Lower lobe of right lung (tissue), 2 donors: ENCODE results near the gene COPE. TPM values are rescaled to one million over a fixed set of nuclear protein-coding genes. Genes with fewer than 3 reads are reported as not detected.

Experiments used
- ATAC-seq, 2 donors: fragments of 200-7000 bp; cut with Tn5 transposase; one replicate each; pipeline ENCODE4 v1.9.1; 2020 to 2022; ENCODE audit warnings: mild to moderate bottlenecking in 2 of 2, moderate library complexity in 2 of 2
- DNase-seq: peaks from one replicate; pipeline ENCODE4 v3.0.0-alpha.2; 2020
- H3K27ac ChIP-seq: fragments of 200-600 bp; one replicate; pipeline ENCODE4 v1.8.0; 2022
- H3K27me3 ChIP-seq: fragments of 200-600 bp; one replicate; pipeline ENCODE4 v1.8.0; 2022; ENCODE audit warnings: low read depth
- H3K36me3 ChIP-seq: fragments of 200-600 bp; one replicate; pipeline ENCODE4 v1.8.0; 2022; ENCODE audit warnings: mild to moderate bottlenecking
- H3K4me1 ChIP-seq: fragments of 200-600 bp; one replicate; pipeline ENCODE4 v1.8.0; 2022
- H3K4me3 ChIP-seq: fragments of 200-600 bp; one replicate; pipeline ENCODE4 v1.8.0; 2022; ENCODE audit warnings: mild to moderate bottlenecking
- H3K9me3 ChIP-seq: fragments of 200-600 bp; one replicate; pipeline ENCODE4 v1.8.0; 2022
- intact Hi-C: fragments of 100-400 bp; cut with DNase I; formaldehyde crosslinking; loops from one replicate; pipeline ENCODE4 v1.11.0; 2022
- total RNA-seq: library from RNA; stranded (reverse); fragmentation: NEBNext Ultra II Directional; extraction: Animal tissue kit (Norgen Biotek cat#: 25700); gene quantifications from one replicate; pipeline ENCODE4 v1.2.1, GENCODE V29; 2021
- TF ChIP-seq, protein P1 (sequence below): fragments of 200-600 bp; IDR thresholded peaks from one replicate; pipeline ENCODE4 v1.8.0; 2022; ENCODE audit warnings: antibody characterized with exemption, mild to moderate bottlenecking
- donor health status: DM: no; HTN: yes; CAD: no; lungs with severe emphysema.

COPE gene
- total RNA-seq, 1 donor from 2014 or later: 145 TPM

DNA sequence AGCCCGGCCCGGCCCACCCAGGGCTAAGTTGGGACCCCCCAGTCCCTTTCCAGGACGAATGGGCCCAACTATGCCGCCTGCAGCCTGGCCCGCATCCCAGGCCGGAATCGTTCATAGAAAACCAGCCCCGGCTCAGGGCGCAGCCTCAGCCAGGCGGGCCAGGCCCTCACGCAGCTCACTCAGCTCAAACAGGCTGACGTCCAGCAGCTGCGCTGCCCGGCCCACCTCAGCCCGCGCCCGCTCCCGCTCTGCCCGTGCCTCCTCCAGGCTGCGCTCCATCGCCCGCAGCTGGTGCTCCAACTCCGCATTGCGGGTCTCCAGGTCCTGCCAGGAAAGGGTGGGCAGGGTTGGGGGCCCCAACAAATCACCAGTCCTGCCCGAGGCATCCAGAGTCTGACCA lies 10.1 kb upstream of the COPE start:
- H3K9me3 ChIP-seq: no peaks in the 10 kb centered on the region
- H3K4me3 ChIP-seq: no peak overlapping the region
- TF ChIP-seq, protein P1, sequence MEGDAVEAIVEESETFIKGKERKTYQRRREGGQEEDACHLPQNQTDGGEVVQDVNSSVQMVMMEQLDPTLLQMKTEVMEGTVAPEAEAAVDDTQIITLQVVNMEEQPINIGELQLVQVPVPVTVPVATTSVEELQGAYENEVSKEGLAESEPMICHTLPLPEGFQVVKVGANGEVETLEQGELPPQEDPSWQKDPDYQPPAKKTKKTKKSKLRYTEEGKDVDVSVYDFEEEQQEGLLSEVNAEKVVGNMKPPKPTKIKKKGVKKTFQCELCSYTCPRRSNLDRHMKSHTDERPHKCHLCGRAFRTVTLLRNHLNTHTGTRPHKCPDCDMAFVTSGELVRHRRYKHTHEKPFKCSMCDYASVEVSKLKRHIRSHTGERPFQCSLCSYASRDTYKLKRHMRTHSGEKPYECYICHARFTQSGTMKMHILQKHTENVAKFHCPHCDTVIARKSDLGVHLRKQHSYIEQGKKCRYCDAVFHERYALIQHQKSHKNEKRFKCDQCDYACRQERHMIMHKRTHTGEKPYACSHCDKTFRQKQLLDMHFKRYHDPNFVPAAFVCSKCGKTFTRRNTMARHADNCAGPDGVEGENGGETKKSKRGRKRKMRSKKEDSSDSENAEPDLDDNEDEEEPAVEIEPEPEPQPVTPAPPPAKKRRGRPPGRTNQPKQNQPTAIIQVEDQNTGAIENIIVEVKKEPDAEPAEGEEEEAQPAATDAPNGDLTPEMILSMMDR: no peak
- DNase-seq (no peak), ATAC-seq (no peak)
- no peaks in the 10 kb centered on the region for H3K27me3 ChIP-seq
- peaks cover 74% of the 10 kb centered on the region for H3K36me3 ChIP-seq
- no peak overlapping the region for H3K27ac ChIP-seq
- intact Hi-C loops: no loop called here
- no peaks in the 10 kb centered on the region for H3K4me1 ChIP-seq

DNA sequence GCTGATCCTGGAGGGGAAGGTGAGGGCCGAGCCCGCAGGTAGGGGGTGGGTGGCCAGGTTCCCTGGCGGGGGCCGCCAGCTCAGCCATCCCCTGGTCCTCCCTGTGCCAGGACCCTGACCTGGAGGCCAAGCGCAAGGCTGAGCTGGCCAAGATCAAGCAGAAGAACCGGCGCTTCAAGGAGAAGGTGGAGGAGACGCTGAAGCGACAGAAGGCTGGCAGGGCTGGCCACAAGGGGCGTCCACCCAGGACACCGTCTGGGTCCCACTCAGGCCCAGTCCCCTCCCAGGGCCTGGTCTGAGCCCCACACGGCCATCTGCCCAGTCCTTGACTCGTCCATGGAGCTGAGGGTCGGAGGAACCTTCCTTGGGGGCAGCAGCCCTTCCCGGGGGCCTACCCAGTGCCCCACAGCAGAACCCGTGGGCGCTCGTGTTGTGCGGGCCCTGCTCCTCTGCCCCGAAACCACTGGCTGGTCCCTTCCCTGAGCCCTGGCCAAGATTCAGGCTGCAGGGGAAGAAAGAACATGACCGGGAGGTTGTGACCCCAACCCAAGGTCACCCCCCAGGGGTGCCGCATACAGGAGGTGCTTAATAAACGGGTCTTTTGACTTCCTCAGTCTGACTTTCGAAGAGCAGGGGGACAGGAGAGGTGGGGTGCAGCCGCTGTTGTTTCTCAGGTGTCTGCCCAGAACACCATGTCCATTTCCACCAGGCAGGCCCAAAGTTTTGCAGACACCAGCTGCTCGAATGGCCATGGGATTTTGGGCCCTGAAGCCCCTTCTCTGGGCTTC lies 9.0 kb upstream of the COPE start:
- intact Hi-C loops: no loop called here
- no peak for ATAC-seq
- H3K27ac ChIP-seq: no peak overlapping the region

DNA sequence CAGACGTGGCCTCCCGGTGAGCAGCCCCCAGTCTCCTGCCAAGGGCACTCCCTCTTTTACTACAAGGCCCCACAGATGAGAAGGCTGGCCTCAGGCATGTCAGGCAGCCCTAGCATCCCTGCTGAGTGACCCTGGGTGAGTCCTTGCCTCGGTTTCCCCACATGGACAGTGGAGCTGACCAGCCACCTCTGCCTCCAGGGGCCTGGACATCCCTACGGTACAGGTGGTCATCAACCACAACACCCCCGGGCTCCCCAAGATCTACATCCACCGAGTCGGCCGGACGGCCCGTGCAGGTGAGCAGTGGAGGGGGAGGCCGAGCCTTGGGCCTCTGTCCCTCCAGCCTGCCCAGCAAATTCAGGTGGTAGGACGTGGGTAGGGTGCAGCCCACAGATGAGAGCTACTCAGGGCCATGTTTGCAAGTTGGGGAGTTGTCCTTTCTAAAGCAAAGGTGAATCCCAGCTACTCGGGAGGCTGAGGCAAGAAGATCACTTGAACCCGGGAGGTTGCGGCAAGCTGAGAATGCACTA lies 5.6 kb upstream of the COPE start:
- Histone ChIP-seq H3K27me3 (no peaks in the 10 kb centered on the region), H3K4me3 (no peak overlapping the region), H3K36me3 (peaks cover 84% of the 10 kb centered on the region), H3K4me1 (peaks cover 16% of the 10 kb centered on the region), H3K9me3 (no peaks in the 10 kb centered on the region), H3K27ac (no peak overlapping the region)
- DNase-seq: no peak
- intact Hi-C loops: no loop called here
- no peak for ATAC-seq
- TF ChIP-seq, protein P1: no peak

More for the DNA sequence above, 9.0 kb upstream of the COPE start:
- Histone ChIP-seq H3K27me3 (no peaks in the 10 kb centered on the region), H3K4me1 (no peaks in the 10 kb centered on the region), H3K36me3 (peaks cover 80% of the 10 kb centered on the region), H3K9me3 (no peaks in the 10 kb centered on the region), H3K4me3 (no peak overlapping the region)
- TF ChIP-seq, protein P1: no peak
- no peak for DNase-seq

DNA sequence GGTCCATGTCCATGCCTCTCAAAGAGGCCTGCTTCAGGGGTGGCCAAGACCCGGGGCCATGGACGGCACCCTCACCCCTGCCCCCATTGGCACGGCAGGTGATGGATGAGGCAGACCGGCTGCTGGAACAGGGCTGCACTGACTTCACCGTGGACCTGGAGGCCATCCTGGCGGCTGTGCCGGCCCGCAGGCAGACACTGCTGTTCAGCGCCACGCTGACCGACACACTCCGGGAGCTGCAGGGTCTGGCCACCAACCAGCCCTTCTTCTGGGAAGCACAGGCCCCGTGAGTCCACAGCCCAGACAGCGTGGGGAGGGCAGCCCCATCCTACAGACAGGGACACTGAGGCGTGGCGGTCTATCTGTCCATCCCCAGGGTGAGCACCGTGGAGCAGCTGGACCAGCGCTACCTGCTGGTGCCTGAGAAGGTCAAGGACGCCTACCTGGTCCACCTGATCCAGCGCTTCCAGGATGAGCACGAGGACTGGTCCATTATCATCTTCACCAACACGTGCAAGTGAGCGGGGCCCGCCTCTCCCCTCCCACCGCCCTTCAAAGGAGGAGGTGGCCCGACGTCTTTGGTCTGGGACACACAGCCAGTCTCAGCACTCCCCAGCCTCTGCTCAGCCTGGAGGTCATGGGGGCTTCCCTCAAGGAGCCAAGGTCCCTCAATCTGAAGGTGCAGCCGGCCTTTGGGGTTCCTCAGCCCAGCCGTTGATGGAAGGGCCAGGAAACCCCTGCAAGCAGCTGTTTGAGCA lies 3.2 kb upstream of the COPE start:
- TF ChIP-seq, protein P1: no peak
- ATAC-seq (no peak), DNase-seq (no peak)
- Histone ChIP-seq H3K27me3 (no peaks in the 10 kb centered on the region), H3K4me3 (no peak overlapping the region), H3K27ac (no peak overlapping the region), H3K36me3 (peaks cover 61% of the 10 kb centered on the region), H3K9me3 (no peaks in the 10 kb centered on the region), H3K4me1 (peaks cover 29% of the 10 kb centered on the region)
- intact Hi-C loops: no loop called here

DNA sequence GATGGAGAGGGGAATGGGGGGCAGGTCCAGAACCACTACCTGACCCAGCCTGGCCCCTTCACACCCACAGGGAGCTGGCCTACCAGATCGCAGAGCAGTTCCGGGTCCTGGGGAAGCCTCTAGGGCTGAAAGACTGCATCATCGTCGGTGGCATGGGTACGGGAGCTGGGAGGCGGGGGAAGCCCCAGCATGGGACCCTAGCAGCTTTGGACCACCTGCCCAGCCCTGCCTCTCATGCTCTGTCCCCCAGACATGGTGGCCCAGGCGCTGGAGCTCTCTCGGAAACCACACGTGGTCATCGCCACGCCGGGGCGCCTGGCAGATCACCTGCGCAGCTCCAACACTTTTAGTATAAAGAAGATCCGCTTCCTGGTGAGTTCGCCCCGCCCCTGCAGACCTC lies 2.4 kb upstream of the COPE start:
- H3K9me3 ChIP-seq: no peaks in the 10 kb centered on the region
- intact Hi-C loops: no loop called here
- H3K27me3 ChIP-seq: no peaks in the 10 kb centered on the region
- no peak overlapping the region for H3K4me3 ChIP-seq
- no peak overlapping the region for H3K27ac ChIP-seq
- no peak for DNase-seq
- TF ChIP-seq, protein P1: no peak
- no peak for ATAC-seq
- peaks cover 53% of the 10 kb centered on the region for H3K36me3 ChIP-seq
- peaks cover 33% of the 10 kb centered on the region for H3K4me1 ChIP-seq
